Prostate gland (tissue), 2 donors: ENCODE measurements around the gene CEBPZ.

ENCODE experiments used
- POLR2A ChIP-seq: fragments of 450-650 bp; IDR thresholded peaks from one replicate; pipeline ENCODE4 v1.6.1; 2016; ENCODE audit warnings: antibody characterized with exemption, mild to moderate bottlenecking
- TF ChIP-seq, protein P1 (sequence below), 4 experiments: fragments of 200-600 bp in 2 of 4; fragments of 450-650 bp in 2 of 4; sonication (generic) in 2 of 4; IDR thresholded peaks; 1 replicate in 3 of 4; 2 replicates in 1 of 4; pipeline ENCODE4 v1.5.1; 2016 to 2019; ENCODE audit warnings: antibody characterized with exemption in 4 of 4, mild to moderate bottlenecking in 2 of 4, moderate library complexity in 2 of 4

DNA sequence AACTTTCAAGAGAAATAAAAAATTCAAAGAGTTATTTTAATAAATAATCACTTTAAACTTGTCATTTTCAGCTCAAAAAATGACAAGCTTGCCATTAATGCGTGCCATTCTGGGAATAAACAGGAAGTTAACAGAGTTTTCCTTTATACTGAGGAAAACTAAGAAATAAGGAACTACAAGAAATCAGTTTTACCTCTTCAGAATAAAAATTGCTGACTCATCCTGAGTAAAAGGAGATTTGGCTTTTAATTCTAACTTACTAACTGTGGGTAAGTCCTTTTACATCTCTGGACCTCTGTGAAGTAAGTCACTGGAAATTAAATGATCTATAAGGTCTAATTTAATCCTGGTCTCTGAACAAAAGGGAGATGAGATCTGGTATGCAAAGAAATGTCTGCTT is 16.1 kb downstream of the CEBPZ start:
- TF ChIP-seq, protein P1, sequence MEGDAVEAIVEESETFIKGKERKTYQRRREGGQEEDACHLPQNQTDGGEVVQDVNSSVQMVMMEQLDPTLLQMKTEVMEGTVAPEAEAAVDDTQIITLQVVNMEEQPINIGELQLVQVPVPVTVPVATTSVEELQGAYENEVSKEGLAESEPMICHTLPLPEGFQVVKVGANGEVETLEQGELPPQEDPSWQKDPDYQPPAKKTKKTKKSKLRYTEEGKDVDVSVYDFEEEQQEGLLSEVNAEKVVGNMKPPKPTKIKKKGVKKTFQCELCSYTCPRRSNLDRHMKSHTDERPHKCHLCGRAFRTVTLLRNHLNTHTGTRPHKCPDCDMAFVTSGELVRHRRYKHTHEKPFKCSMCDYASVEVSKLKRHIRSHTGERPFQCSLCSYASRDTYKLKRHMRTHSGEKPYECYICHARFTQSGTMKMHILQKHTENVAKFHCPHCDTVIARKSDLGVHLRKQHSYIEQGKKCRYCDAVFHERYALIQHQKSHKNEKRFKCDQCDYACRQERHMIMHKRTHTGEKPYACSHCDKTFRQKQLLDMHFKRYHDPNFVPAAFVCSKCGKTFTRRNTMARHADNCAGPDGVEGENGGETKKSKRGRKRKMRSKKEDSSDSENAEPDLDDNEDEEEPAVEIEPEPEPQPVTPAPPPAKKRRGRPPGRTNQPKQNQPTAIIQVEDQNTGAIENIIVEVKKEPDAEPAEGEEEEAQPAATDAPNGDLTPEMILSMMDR (IDR thresholded peaks at IDR 0.05): no peak
- TF ChIP-seq POLR2A: no peak
